8988T (cell line): Measurements from ENCODE around the gene RMDN2.
"Not testable (repeated sequence)": the region's sequence is repeated elsewhere in the genome, so short reads cannot be mapped to it uniquely, and the experiment has no call there.

ENCODE experiments used
- DNase-seq: peaks from one replicate; pipeline ENCODE4 v3.0.0; 2011

RMDN2 gene

DNA sequence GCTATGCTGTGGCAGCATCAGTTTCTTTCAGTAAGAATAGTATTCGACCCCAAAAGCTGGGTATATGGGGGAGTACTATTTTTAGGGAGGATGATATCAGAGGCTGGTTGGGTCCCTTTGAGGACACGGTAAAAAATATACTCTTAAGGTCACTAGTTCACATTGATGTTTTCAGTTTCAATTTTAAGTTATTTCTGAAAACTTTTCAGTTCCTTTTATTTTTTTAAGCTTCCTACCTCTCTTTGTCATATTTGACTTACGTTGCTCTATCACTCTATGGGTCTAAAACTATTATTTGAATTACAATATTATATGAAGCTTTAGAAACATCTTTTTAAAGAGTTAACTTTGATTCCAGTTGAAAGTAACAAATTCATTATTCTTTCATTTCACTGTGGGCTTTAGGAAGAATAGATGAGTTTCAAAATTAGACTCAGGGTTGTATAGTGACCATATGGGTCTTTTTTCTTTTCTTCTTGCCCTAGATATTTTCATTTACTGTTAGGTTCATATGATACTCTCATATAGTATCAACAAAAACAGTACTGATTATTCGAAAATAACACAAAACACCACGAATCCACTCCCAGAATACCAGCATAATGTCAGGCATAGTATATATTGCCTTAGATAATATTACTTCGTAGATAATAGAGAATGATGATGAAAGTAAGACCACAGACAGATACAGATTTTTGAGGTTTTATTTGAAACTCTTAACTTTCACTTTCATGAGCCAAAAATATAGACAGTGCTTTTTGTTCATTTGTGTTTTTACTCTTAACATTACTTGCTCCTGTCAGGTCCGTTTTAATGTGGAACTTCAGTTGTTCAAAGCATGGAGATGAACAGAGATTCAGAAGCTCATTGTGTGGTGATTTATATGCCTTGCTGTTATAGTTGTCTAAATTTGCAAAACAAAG, 9.8 kb downstream of the RMDN2 start:
- DNase-seq, result no peak

DNA sequence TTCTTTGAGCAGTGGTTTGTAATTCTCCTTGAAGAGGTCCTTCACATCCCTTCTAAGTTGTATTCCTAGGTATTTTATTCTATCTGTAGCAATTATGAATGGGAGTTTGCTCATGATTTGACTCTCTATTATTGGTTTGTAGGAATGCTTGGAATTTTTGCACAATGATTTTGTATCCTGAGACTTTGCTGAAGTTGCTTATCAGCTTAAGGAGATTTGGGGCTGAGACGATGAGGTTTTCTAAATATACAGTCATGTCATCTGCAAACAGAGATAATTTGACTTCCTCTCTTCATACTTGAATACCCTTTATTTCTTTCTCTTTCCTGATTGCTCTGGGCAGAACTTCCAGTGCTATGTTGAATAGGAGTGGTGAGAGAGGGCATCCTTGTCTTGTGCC, 12.5 kb downstream of the RMDN2 start:
- DNase-seq, result not testable (repeated sequence)

DNA sequence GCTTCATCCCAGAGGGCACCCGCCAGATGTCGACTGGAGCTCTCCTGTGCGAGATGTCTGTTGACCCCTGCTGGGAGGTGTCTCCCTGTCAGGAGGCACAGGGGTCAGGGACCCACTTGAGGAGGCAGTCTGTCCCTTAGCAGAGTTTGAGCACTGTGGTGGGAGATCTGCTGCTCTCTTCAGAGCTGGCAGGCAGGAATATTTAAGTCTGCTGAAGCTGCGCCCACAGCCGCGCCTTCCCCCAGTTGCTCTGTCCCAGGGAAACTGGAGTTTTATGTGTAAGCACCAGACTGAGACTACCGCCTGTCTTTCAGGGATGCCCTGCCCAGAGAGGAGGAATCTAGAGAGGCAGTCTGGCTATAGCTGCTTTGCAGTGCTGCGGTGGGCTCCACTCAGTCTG, 16.2 kb downstream of the RMDN2 start:
- not testable (repeated sequence) for DNase-seq

DNA sequence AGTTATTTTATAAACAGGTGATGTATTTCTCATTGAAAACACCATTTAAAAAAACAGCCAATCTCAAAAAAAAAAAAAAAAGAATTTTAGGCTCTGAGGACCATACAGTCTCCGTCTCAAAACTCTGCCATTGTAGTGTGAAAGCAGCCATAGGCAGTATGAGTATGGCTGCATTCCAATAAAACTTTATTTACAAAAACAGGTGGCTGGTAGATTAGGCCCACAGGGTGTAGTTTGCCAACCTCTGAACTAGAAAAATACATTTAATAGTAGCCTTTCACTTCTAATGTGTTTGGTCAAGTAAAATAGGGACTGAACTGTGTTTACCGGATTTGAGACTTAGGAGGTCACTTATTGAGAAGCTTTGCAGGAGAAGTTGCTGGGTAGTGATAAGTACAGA, 19.2 kb downstream of the RMDN2 start:
- DNase-seq, result no peak

DNA sequence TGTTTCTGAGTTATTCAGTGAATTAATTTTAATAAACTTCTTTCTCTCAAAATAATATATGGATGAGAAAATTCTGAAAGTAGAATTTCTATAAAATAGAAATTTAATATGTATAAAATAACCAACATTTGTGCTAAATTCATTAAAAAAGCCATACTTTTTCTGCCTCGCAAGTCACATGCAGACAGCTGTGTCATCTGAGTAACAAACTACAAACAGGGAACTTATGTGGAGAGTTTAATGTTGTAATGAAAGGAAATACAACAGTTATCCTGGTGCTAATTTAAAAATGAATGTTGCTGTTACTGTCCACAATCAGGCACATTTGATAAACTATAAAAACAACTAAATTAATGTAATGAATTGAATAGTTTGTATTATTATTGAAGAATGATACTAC, 22.2 kb downstream of the RMDN2 start:
- no peak for DNase-seq

DNA sequence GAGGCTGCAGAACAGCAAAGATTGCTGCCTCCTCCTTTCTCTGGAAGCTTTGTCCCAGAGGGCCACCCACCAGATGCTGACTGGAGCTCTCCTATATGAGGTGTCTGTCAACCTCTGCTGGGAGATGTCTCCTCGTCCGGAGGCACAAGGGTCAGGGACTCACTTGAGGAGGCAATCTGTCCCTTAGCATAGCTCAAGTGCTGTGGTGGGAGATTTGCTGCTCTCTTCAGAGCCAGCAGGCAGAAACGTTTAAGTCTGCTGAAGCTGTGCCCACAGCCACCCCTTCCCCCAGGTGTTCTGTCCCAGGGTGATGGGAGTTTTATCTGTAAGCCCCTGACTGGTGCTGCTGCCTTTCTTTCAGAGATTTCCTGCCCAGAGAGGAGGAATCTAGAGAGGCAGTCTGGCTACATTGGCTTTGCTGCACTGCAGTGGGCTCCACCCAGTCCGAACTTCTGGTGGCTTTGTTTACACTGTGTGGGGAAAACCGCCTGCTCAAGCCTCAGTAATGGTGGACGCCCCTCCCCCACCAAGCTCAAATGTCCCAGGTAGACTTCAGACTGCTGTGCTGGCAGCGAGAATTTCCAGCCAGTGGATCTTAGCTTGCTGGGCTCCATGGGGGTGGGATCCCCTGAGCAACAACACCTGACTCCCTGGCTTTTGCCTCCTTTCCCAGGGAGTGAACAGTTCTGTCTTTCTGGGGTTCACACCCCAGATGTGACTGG, 37.1 kb downstream of the RMDN2 start:
- not testable (repeated sequence) for DNase-seq

DNA sequence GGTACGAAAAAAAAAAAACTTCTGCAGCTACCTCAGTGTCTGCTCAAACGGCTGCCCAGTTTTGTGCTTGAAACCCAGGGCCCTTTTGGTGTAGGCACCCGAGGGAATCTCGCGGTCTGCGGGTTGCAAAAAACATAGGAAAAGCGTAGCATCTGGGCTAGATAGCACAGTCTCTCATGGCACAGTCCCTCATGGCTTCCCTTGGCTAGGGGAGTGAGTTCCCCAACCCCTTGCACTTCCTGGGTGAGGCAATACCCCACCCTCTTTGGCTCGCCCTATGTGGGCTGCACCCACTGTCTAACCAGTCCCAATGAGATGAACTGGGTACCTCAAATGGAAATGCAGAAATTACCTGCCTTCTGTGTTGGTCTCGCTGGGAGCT, 37.6 kb downstream of the RMDN2 start:
- not testable (repeated sequence) for DNase-seq

DNA sequence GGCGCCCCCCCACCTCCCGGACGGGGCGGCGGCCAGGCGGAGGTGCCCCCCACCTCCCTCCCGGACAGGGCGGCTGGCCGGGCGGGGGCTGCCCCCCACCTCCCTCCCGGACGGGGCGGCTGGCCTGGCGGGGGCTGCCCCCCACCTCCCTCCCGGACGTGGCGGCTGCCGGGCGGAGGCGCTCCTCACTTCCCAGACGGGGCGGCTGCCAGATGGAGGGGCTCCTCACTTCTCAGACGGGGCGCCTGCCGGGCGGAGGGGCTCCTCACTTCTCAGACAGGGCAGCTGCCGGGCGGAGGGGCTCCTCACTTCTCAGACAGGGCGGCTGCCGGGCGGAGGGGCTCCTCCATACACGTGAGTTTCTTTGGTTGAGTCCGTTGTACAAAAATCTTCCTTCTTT, 38.8 kb downstream of the RMDN2 start:
- not testable (repeated sequence) for DNase-seq

DNA sequence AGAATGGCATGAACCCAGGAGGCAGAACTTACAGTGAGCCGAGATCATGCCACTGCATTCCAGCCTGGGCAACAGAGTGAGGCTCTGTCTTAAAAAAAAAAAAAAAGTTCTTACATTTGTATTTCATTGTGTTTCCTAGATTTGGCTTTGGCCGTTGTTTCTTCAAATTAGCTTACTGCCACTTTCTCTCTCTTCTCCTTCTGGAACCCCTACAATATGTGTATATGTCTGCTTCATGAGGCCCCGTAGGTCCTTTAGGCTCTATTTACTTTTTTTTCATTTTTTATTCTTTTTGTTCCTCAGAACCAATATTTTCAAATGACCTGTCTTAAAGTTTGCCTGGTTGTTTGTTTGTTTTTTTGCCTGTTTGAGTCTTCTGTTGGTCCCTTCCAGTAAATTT, 41.2 kb downstream of the RMDN2 start:
- DNase-seq, result no peak

DNA sequence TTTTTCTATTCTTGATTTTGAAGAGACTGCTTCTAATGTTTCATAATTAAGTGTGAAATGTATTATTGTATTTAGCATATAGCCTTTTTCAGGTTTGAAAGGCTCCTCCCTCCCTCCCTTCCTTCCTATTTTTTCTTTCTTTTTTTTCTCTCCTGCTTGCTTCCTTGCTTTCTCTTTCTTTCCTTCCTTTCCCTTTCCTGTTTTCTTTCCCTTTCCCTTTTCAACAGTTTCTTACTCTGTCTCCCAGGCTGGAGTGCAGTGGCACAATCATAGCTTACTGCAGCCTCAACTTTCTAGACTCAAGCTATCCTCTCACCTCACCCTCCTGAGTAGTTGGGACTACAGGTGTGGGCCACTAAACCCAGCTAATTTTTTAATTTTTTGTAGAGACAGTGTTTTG, 44.6 kb downstream of the RMDN2 start:
- DNase-seq, result no peak

DNA sequence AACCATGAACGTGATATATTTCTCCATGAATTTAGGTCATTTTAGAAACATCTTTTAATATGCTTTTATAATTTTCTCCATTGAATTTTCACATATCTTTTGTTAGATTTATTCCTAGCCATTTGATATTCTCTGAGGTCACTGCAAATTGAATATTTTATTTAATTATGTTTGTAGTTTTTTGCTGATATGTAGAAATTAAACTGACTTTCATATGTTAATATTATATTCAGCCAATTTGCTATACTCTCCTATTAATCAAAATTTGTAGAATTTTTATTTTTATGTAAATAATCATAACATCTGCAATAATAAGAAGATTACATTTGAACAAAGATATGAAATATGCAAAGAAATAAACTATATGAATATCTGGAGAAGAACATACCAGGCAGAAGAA, 46.9 kb downstream of the RMDN2 start:
- no peak for DNase-seq

DNA sequence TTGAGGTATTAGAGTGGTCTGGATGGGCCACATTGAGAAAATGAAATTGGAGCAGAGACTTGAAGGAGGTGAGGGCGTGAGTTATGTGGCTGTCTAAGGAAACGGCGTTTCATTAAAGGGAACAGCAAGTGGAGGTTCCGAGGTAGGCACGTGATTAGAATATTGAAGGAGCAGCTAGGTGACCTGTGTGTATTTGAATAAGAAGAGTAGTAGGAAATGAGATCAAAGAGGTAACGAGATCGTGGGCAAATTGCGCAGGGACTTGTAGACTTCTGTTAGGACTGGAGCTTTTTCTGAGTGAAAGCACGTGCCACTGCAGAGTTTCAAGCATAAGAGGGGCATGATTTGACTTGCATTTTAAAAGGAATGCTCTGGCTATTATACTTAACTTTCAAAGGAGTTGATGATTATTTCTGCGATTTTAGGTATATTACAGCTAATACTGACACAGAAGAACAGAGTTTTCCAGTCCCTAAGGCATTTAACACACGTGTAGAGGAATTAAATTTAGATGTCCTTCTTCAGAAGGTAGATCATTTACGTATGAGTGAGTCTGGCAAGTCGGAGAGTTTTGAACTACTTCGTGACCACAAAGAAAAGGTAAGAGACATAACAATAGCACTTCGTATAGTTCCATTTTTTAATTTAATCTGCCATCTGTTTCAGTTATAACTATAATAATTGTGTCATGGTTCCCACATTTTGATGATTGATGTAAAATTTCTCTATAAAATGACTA, 48.7 kb downstream of the RMDN2 start:
- DNase-seq, result no peak

DNA sequence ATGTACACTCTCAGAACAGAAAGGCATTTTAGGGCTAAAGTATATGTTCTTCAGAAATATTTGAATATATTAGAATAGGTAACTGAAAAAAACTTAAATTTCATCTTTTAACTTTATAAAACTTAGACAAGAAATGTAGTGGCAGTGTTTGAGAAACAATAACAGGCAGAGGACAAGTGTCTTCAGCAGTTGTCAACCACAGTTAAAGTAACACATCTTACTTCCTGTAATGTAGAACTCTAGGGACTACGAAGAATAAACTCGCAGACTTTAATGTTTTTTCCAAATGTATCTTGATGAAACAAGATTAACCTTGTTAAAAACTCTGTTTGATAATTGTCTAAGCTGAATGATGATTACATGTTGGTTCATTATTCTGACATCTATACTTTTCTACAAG, 50.7 kb downstream of the RMDN2 start:
- no peak for DNase-seq

DNA sequence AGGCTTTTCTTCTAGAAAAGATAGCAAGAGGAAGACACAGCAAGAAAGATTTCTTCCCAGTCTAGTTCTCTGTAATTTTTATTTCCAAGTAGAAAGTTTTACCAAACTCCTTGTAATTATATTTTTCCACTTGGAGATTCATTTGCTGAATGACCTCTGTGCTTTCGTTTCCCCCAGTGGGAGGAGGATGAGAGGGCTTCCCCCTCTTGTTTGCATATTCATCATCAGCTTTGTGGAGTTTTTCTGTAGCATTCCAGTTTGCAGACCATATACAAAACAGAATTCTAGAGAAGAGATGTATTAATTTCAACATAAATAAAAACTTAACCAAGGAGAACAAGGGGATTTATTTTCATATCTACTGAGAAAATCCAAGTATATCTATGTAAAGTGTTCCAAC, 51.3 kb downstream of the RMDN2 start:
- DNase-seq, result no peak

DNA sequence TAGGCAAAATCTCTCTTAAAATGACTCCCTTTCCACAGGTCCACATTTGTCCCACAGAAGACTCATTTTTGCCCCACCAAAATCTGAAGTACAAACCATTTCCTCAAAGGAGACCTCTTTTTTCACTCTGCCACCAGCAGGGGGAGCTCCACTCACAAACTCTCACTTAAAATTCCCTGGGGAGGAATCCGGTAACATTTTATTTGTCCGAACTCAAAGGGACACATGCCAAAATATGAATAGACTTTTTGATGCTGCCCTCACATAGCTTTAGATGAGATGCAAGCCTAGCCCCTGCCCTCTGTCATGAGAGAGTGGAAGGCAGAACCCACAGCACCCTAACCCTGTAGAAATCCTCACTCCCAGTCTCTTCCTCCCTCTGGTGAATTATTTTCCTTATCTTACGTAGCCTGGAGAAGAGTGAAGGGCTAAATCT, 57.1 kb downstream of the RMDN2 start:
- no peak for DNase-seq

DNA sequence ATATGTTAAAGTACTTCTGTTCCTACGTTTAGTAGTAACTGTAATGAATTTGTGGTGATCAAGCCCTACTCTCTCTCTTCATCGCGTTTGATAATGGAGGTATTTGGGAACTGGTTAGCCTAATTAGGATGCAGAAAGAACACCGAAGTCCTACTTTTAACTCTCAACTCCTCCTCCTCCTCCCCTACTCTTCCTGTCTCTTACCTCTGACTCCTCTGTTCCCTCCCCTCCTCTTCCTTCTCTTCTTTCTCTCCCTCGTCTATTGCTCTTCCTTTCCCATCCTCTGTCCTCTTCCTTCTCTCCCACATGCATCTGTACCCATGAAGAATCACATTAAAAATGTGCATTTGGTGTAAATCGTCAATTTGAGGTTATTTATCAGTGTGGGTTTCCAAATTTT, 57.8 kb downstream of the RMDN2 start:
- DNase-seq, result no peak

DNA sequence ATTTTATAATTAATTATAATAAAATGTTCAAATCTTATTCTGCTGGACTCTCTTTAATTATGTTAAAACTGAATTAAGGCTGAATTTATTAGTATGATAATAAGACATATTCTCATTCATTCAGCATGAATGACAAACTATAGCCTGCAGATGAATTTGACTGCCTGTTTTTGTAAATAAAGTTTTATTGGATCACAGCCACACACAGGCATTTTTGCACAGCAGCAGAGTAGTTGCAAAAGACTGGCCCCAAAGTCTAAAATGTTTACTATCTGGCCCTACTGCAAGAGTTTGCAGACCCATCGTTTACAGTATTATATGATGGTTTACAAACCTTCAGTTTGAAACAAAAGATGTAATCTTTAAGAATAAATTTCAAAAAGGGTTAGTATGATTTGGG, 58.6 kb downstream of the RMDN2 start:
- DNase-seq, result no peak

DNA sequence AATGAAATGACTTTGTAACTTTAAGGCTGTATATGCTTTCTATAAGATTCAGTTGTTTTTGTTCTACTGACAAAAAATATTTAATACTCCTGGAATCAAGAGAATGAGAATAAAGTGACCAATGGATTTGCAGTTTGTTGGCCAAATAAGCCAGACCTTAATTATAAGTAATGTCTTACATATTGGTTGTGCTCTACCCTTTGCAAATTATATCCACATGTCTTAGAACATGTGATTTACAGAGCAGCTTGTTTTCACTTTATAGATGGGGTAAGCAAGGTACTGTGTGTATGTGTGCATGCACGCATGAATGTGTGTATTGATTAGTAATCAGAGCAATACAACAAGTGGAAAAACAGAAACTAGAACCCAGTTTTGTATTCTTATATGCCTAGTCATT, 59.1 kb downstream of the RMDN2 start:
- DNase-seq, result no peak

DNA sequence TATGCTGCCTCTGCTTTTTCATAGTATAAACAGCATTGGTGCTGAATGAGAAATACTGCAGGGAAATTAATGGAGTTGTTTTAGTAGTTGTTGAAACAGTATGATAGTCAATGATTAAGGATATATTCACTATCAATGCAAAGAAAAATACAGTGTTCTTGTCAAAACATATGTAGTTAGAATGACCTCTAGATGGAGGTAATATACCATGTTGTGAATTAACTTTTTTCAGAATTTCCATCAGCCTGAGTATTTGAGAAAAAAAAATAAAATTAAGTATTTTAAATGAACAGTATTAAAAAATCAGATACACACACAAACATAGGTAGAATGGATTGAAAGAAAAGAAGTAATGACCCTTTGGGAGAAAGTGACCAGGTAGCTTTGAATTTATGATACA, 59.5 kb downstream of the RMDN2 start:
- DNase-seq, result no peak

DNA sequence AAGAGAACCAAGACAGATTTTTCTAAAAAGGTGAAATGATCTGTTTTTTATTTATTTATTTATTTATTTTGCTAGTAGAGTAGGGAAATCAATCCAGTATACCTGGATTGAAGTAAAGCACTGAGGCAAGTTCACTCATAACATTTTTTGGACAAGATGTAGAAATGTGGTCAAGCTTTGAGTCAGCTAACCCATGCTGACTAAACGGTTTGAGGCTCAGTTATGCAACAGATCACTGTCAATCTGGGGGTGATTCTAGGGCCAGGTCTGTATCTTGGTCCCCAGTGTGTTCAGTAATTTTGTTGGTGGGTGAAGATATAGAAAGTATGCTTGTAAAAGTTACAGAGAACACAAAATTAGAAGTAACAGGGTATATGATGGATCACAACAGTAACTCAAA, 60.2 kb downstream of the RMDN2 start:
- no peak for DNase-seq

DNA sequence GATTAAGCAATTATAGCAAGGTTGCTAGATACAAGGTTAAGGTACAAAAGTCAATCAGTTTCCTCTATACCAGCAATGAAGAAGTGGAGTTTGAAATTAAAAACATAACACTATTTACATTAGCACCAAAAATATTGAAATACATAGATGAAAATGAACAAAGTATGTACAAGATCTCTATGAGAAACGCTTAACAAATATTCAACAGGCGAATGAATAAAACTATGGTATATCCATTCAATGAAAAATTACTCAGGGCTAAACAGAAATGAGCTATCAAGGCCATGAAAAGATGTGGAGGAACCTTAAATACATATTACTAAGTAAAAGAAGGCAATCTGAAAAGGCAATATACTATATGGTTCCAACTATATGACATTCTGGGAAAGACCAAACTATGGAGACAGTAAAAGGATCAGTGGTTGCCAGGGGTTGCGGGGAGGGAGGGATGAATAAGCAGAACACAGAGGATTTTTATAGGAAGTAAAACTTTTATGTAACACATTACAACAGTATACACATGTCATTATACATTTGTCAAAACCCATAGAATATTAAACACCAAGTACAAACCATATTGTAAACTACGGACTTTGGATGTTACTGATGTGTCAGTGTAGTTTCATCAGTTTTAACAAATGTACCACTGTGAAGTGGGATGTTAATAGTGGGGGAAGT, 62.1 kb downstream of the RMDN2 start:
- DNase-seq, result no peak

DNA sequence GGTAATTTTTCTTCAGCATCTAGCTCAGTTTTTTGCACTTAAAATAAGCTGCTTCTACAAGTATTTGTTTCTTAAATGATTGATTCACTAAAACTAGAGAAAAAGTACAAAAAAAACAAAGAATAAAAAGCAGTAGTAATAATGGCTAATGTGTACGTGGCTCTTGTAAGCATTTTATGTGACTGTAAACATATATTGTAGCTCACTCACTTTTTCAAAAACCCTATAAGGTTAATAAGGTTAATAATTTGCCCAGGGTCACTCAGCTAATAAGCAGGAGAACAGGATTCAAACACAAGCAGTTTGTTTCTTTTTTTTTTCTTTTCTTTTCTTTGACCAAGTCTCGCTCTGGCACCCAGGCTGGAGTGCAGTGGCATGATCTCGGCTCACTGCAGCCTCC, 67.5 kb downstream of the RMDN2 start:
- no peak for DNase-seq

DNA sequence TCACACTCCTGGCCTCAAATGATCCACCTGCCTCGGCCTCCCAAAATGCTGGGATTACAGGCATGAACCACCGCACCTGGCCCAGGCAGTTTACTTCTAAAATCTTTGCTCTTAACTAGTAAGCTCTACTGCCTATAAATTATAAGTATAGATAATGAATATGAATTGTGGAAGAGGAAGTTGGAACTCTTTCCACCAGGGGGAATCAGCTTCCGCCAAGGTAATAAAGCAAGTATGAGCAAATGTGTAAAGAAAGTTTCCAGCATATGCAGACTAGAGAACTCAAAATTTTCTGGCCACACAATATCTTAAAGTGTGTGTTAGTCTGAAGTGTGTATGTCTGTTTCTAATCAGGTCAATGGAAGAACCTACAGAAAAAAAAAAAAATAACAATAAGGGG, 68.1 kb downstream of the RMDN2 start:
- no peak for DNase-seq
